Upper lobe of left lung (tissue), 4 donors: ENCODE results near the gene TPM2.

Experiments used
- CTCF ChIP-seq, 6 experiments: fragments of 450-650 bp in 4 of 6; fragments of 200-600 bp in 2 of 6; sonication (generic) in 2 of 6; IDR thresholded peaks; one replicate each; pipeline ENCODE4 v1.5.1; 2016 to 2019; ENCODE audit warnings: antibody characterized with exemption in 6 of 6
- POLR2A ChIP-seq, 4 donors: fragments of 450-650 bp; IDR thresholded peaks; one replicate each; pipeline ENCODE4 v1.5.1; 2016 to 2017; ENCODE audit warnings: antibody characterized with exemption in 4 of 4, mild to moderate bottlenecking in 2 of 4
- POLR2AphosphoS5 ChIP-seq, 2 donors: sonication (generic); formaldehyde crosslinking; IDR thresholded peaks; one replicate each; pipeline ENCODE4 v1.5.1; 2017; ENCODE audit warnings: antibody characterized with exemption in 2 of 2

- TF ChIP-seq CTCF (IDR thresholded peaks at IDR 0.05) (no peak), POLR2AphosphoS5 (IDR thresholded peaks at IDR 0.05) (no peak), POLR2A (IDR thresholded peaks at IDR 0.05) (no peak)
These were observed 9.9 kb downstream of the TPM2 start for GRCh38 chr9:35679766-35680330.
